OCI-LY7 (cell line): Measurements from ENCODE around the gene PUS7. TPM values are rescaled to one million over a fixed set of nuclear protein-coding genes. Genes with fewer than 3 reads are reported as not detected.
A peak's percentile ranks its signal among the peaks of the same experiment; 100 is the strongest.

Source experiments
- BruUV-seq: library from RNA; stranded (reverse); fragments of 400-500 nt; replicated peaks from 2 replicates; lab custom pipeline; 2021; lab: Mats Ljungman, UMichigan
- CTCF ChIA-PET: fragments of 300-600 bp; sonication (Branson Sonifier 250); formaldehyde crosslinking; loops from one replicate; lab custom pipeline; 2022; ENCODE audit warnings: antibody characterized with exemption; ENCODE audit not compliant: unreplicated experiment; lab: Charles Lee
- POLR2A ChIA-PET: fragments of 300-600 bp; sonication (Branson Sonifier 250); formaldehyde crosslinking; loops from one replicate; lab custom pipeline; 2022; ENCODE audit warnings: antibody characterized with exemption; lab: Charles Lee
- DNase-seq: peaks from one replicate; pipeline ENCODE4 v3.0.0-alpha.2; 2015; ENCODE audit warnings: low spot score
- H2AFZ ChIP-seq: fragments of 200-600 bp; sonication (generic), shearing (Covaris generic); 2 replicates; pipeline ENCODE4 v1.6.1; 2014; ENCODE audit warnings: mild to moderate bottlenecking, antibody characterized with exemption, low read length, moderate library complexity
- H3K27ac ChIP-seq: fragments of 200-600 bp; sonication (generic); 2 replicates; pipeline ENCODE4 v1.5.1; 2014; ENCODE audit warnings: mixed run types, low read depth, mild to moderate bottlenecking, moderate library complexity, low read length, inconsistent platforms; ENCODE audit not compliant: poor library complexity, severe bottlenecking
- H3K36me3 ChIP-seq: fragments of 200-600 bp; sonication (generic); 2 replicates; pipeline ENCODE4 v1.6.1; 2014; ENCODE audit warnings: mild to moderate bottlenecking, antibody characterized with exemption, low read length, moderate library complexity, mixed read lengths; ENCODE audit not compliant: insufficient read depth
- H3K4me1 ChIP-seq: fragments of 200-600 bp; sonication (generic); 2 replicates; pipeline ENCODE4 v1.5.1; 2014; ENCODE audit warnings: mild to moderate bottlenecking, low read length; ENCODE audit not compliant: insufficient read depth, poor library complexity, severe bottlenecking
- H3K4me2 ChIP-seq: fragments of 200-600 bp; sonication (generic); 2 replicates; pipeline ENCODE4 v1.6.1; 2014; ENCODE audit warnings: mild to moderate bottlenecking, low read length
- H3K4me3 ChIP-seq: fragments of 200-600 bp; sonication (generic); 2 replicates; pipeline ENCODE4 v1.5.1; 2014; ENCODE audit warnings: mild to moderate bottlenecking, low read depth, low read length; ENCODE audit not compliant: poor library complexity, severe bottlenecking
- H3K79me2 ChIP-seq: fragments of 200-600 bp; sonication (generic); 2 replicates; pipeline ENCODE4 v1.6.1; 2016; ENCODE audit warnings: low read depth, mild to moderate bottlenecking, low read length, moderate library complexity, mixed read lengths; ENCODE audit not compliant: insufficient read depth
- H3K9me2 ChIP-seq: fragments of 200-600 bp; sonication (generic); 2 replicates; pipeline ENCODE4 v1.6.1; 2016; ENCODE audit warnings: mild to moderate bottlenecking, low read length, mixed read lengths; ENCODE audit not compliant: insufficient read depth
- H3K9me3 ChIP-seq: fragments of 200-600 bp; sonication (generic); 2 replicates; pipeline ENCODE4 v1.6.1; 2014; ENCODE audit warnings: mild to moderate bottlenecking, mixed run types, low read length, mixed read lengths
- H4K20me1 ChIP-seq: fragments of 200-600 bp; sonication (generic); 2 replicates; pipeline ENCODE4 v1.6.1; 2014; ENCODE audit warnings: mild to moderate bottlenecking, antibody characterized with exemption, low read length, moderate library complexity, mixed read lengths; ENCODE audit not compliant: insufficient read depth
- EZH2phosphoT487 ChIP-seq: fragments of 200-600 bp; sonication (generic); IDR thresholded peaks from 2 replicates; pipeline ENCODE4 v1.6.1; 2018; ENCODE audit warnings: low read depth, borderline replicate concordance, mild to moderate bottlenecking, mixed run types, antibody characterized with exemption, low read length, moderate library complexity, mixed read lengths
- intact Hi-C: fragments of 100-400 bp; cut with micrococcal nuclease; formaldehyde crosslinking; loops from one replicate; pipeline ENCODE4 v1.10.0; 2022; ENCODE audit not compliant: unreplicated experiment
- total RNA-seq, 2 experiments: library from RNA; depleted of rRNA in 1 of 2; stranded (reverse); fragments of >200 nt in 1 of 2; shearing (Covaris generic) in 1 of 2; gene quantifications; 2 replicates each; pipeline ENCODE4 v1.2.3, GENCODE V29; 2014 to 2022
- TF ChIP-seq, protein P1 (sequence below): fragments of 200-600 bp; sonication (generic); conservative IDR thresholded peaks from 2 replicates; pipeline ENCODE4 v1.5.1; 2014; ENCODE audit warnings: mild to moderate bottlenecking, antibody characterized with exemption, low read length, moderate library complexity, mixed read lengths

The PUS7 gene
- total RNA-seq, 2 experiments from 2014 or later: 13.7 to 19.2 TPM

GRCh38 chr7:105538339-105538738 is 16.3 kb upstream of the PUS7 start:
- POLR2A ChIA-PET: no interaction called here
- H3K27ac ChIP-seq: no peak overlapping the region
- TF ChIP-seq, protein P1, sequence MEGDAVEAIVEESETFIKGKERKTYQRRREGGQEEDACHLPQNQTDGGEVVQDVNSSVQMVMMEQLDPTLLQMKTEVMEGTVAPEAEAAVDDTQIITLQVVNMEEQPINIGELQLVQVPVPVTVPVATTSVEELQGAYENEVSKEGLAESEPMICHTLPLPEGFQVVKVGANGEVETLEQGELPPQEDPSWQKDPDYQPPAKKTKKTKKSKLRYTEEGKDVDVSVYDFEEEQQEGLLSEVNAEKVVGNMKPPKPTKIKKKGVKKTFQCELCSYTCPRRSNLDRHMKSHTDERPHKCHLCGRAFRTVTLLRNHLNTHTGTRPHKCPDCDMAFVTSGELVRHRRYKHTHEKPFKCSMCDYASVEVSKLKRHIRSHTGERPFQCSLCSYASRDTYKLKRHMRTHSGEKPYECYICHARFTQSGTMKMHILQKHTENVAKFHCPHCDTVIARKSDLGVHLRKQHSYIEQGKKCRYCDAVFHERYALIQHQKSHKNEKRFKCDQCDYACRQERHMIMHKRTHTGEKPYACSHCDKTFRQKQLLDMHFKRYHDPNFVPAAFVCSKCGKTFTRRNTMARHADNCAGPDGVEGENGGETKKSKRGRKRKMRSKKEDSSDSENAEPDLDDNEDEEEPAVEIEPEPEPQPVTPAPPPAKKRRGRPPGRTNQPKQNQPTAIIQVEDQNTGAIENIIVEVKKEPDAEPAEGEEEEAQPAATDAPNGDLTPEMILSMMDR: no peak
- no peak for TF ChIP-seq EZH2phosphoT487
- no peak overlapping the region for H3K4me2 ChIP-seq
- intact Hi-C loops: loop anchor here (10.0 kb wide), 1 partner anchor 746 kb away; the partner anchor contains the start of gene NAMPT
- no peak overlapping the region for H3K4me3 ChIP-seq
- H3K9me3 ChIP-seq: no peaks in the 10 kb centered on the region
- H4K20me1 ChIP-seq: 0 out of 2 replicates have a peak, but pooled peaks cover 1% of the 10 kb centered on the region
- H2AFZ ChIP-seq: no peak overlapping the region
- H3K4me1 ChIP-seq: peaks cover 9% of the 10 kb centered on the region
- H3K79me2 ChIP-seq: peaks cover 18% of the 10 kb centered on the region
- no peak for DNase-seq
- CTCF ChIA-PET: no interaction called here
- no TSS peak for BruUV-seq
- H3K36me3 ChIP-seq: peaks cover 91% of the 10 kb centered on the region
- H3K9me2 ChIP-seq: no peaks in the 10 kb centered on the region

DNA sequence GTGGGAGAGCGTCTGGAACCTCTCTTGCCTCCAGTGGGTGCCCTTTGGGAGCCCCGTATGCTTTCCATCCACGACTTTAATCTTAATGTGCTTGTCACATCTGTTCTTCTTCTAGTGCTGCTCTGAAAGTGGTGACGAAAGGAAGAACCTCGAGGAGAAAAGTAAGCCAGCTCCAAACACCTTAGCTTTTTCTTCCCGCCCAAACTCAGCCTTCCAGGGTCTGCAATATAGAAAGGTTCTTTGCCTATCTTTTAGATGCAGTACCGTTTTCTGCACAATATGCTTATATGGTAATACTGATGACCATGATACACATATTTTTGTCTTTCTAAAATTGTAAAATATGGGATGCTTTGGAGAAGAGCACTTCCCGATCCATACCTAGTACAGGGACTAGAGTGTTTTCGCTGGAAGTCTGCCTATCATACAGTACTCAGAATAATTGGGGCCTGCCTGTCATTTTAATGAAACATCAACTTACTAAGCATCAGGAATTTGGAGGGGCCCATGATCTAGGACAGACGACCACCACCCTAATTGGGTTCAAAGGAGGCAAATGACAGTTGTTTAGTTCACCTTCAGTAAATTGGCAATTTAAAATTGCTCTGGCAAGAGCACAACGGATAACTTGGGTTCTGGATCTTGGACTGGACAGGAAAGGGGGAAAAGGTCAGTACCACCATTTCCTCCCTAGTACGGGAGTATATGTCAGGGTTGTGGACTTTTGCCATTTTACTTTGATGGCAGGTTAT is 10.8 kb upstream of the PUS7 start:
- Histone ChIP-seq H2AFZ (peak overlapping the region; percentile 95; the same call in 1 of the 2 replicates), H3K4me2 (peak overlapping the region; percentile 93), H3K9me2 (no peaks in the 10 kb centered on the region), H4K20me1 (0 out of 2 replicates have a peak, but pooled peaks cover 9% of the 10 kb centered on the region), H3K27ac (peak overlapping the region; percentile 64), H3K4me1 (peaks cover 15% of the 10 kb centered on the region), H3K9me3 (no peaks in the 10 kb centered on the region), H3K4me3 (peak overlapping the region; percentile 80), H3K36me3 (peaks cover 38% of the 10 kb centered on the region), H3K79me2 (peaks cover 30% of the 10 kb centered on the region)
- TSS peak; percentile 82 for BruUV-seq
- no peak for DNase-seq
- ChIA-PET CTCF (no interaction called here), POLR2A (interaction anchor here (0.6 to 3.1 kb wide), 5 partner anchors 11 to 1334 kb away, joined by 3 to 33 read pairs (median 3); partner anchors contain the start of gene PUS7)
- no peak for TF ChIP-seq EZH2phosphoT487
- TF ChIP-seq, protein P1: no peak
- intact Hi-C loops: loop anchor here (5.0 to 10.0 kb wide), 2 partner anchors 586 to 752 kb away; partner anchors contain the start of gene NAMPT
